Brain microvascular endothelial cell (primary cell): ENCODE measurements around the gene GINS1.
"Not testable (repeated sequence)": the region's sequence is repeated elsewhere in the genome, so short reads cannot be mapped to it uniquely, and the experiment has no call there.

Experiments
- DNase-seq: peaks from one replicate; pipeline ENCODE4 v3.0.0-alpha.2; 2020
- H3K27ac ChIP-seq: fragments of 250-450 bp; sonication (Bioruptor Pico); 2 replicates; pipeline ENCODE4 v1.5.1; 2020; ENCODE audit warnings: mild to moderate bottlenecking, moderate library complexity
- H3K27me3 ChIP-seq: fragments of 250-450 bp; sonication (Bioruptor Pico); replicated peaks from 2 replicates; pipeline ENCODE4 v1.5.1; 2020; ENCODE audit warnings: mild to moderate bottlenecking
- H3K36me3 ChIP-seq: fragments of 250-450 bp; sonication (Bioruptor Pico); replicated peaks from 2 replicates; pipeline ENCODE4 v1.5.1; 2020; ENCODE audit warnings: mild to moderate bottlenecking
- H3K4me3 ChIP-seq: 2 replicates; pipeline ENCODE4 v1.5.1; 2011; ENCODE audit warnings: low read depth, mild to moderate bottlenecking, control low read depth, low read length, moderate library complexity
- CTCF ChIP-seq: IDR thresholded peaks from 2 replicates; pipeline ENCODE4 v1.5.1; 2011; ENCODE audit warnings: low read depth, mild to moderate bottlenecking, moderate library complexity, low read length, control low read depth, inconsistent platforms; ENCODE audit errors: missing control alignments
- in situ Hi-C: cut with HindIII; loops from 2 replicates; pipeline ENCODE4 v1.10.0; 2017; ENCODE audit warnings: low sequenced_read_pairs, low pct_ligation_motif_present

Gene GINS1

GRCh38 chr20:25394996-25395395 is 12.5 kb upstream of the GINS1 start:
- H3K27me3 ChIP-seq: no peaks in the 10 kb centered on the region
- in situ Hi-C loops: no loop called here
- no peak overlapping the region for H3K27ac ChIP-seq
- no peak for TF ChIP-seq CTCF
- no peak overlapping the region for H3K4me3 ChIP-seq
- no peak for DNase-seq
- no peaks in the 10 kb centered on the region for H3K36me3 ChIP-seq

- no peaks in the 10 kb centered on the region for H3K27me3 ChIP-seq
- H3K27ac ChIP-seq: no peak overlapping the region
- in situ Hi-C loops: no loop called here
- TF ChIP-seq CTCF: no peak
- H3K36me3 ChIP-seq: no peaks in the 10 kb centered on the region
- H3K4me3 ChIP-seq: no peak overlapping the region
- DNase-seq: no peak
Observed at GRCh38 chr20:25397096-25397495, 10.4 kb upstream of the GINS1 start.

GRCh38 chr20:25397821-25398220 is 9.7 kb upstream of the GINS1 start:
- H3K27me3 ChIP-seq: no peaks in the 10 kb centered on the region
- in situ Hi-C loops: no loop called here
- no peak overlapping the region for H3K27ac ChIP-seq
- no peak overlapping the region for H3K4me3 ChIP-seq
- no peaks in the 10 kb centered on the region for H3K36me3 ChIP-seq
- no peak for TF ChIP-seq CTCF
- DNase-seq: no peak

- Histone ChIP-seq H3K4me3 (no peak overlapping the region), H3K36me3 (no peaks in the 10 kb centered on the region), H3K27me3 (no peaks in the 10 kb centered on the region), H3K27ac (no peak overlapping the region)
- TF ChIP-seq CTCF: no peak
- DNase-seq: no peak
- in situ Hi-C loops: no loop called here
Observed at GRCh38 chr20:25398376-25399036, 9.0 kb upstream of the GINS1 start.

GRCh38 chr20:25399037-25399430 is 8.4 kb upstream of the GINS1 start:
- DNase-seq: peak; percentile 80
- in situ Hi-C loops: no loop called here
- no peaks in the 10 kb centered on the region for H3K27me3 ChIP-seq
- H3K36me3 ChIP-seq: no peaks in the 10 kb centered on the region
- no peak overlapping the region for H3K4me3 ChIP-seq
- TF ChIP-seq CTCF: peak; percentile 66
- H3K27ac ChIP-seq: no peak overlapping the region

- H3K36me3 ChIP-seq, in situ Hi-C loops, H3K27me3 ChIP-seq, DNase-seq, H3K4me3 ChIP-seq, H3K27ac ChIP-seq: not testable (repeated sequence)
Observed at GRCh38 chr20:25400291-25400732, 7.2 kb upstream of the GINS1 start.
